Activated naive CD8-positive, alpha-beta T cell treated with anti-CD3 and anti-CD28 coated beads, Interleukin-2, amount 50 U/mL, for 24 hours (primary cell): Measurements from ENCODE around the gene KRT74.

Experiments
- ATAC-seq: fragments of 150-1000 bp; cut with Tn5 transposase; one replicate; pipeline ENCODE4 v1.10.0; 2021
- DNase-seq: peaks from one replicate; pipeline ENCODE4 v3.0.0; 2021
- H3K27ac Mint-ChIP-seq: one replicate; pipeline ENCODE4 v1.8.0; 2021; ENCODE audit warnings: mild to moderate bottlenecking, mixed read lengths
- H3K27me3 Mint-ChIP-seq: one replicate; pipeline ENCODE4 v1.8.0; 2021; ENCODE audit warnings: mixed read lengths
- H3K36me3 Mint-ChIP-seq: one replicate; pipeline ENCODE4 v1.8.0; 2021; ENCODE audit warnings: low read depth, mixed read lengths
- H3K4me1 Mint-ChIP-seq: one replicate; pipeline ENCODE4 v1.8.0; 2021; ENCODE audit warnings: mixed read lengths
- H3K4me3 Mint-ChIP-seq: one replicate; pipeline ENCODE4 v1.8.0; 2021; ENCODE audit warnings: mild to moderate bottlenecking, moderate library complexity, mixed read lengths
- H3K9me3 Mint-ChIP-seq: one replicate; pipeline ENCODE4 v1.8.0; 2021; ENCODE audit warnings: mixed read lengths

KRT74 gene

GRCh38 chr12:52542785-52543318, 30.8 kb downstream of the KRT74 start:
- Mint-ChIP-seq H3K27ac (peak overlapping the region; percentile 10), H3K9me3 (no peaks in the 10 kb centered on the region), H3K36me3 (no peaks in the 10 kb centered on the region), H3K27me3 (no peaks in the 10 kb centered on the region), H3K4me1 (peaks cover 6% of the 10 kb centered on the region), H3K4me3 (no peak overlapping the region)
- ATAC-seq (no peak), DNase-seq (no peak)

GRCh38 chr12:52542157-52542556, 31.5 kb downstream of the KRT74 start:
- no peaks in the 10 kb centered on the region for H3K36me3 Mint-ChIP-seq
- H3K27me3 Mint-ChIP-seq, result no peaks in the 10 kb centered on the region
- no peak for ATAC-seq
- peaks cover 6% of the 10 kb centered on the region for H3K4me1 Mint-ChIP-seq
- no peaks in the 10 kb centered on the region for H3K9me3 Mint-ChIP-seq
- no peak overlapping the region for H3K4me3 Mint-ChIP-seq
- no peak overlapping the region for H3K27ac Mint-ChIP-seq
- no peak for DNase-seq

GRCh38 chr12:52541709-52542108, 31.9 kb downstream of the KRT74 start:
- no peak for DNase-seq
- Mint-ChIP-seq H3K36me3 (no peaks in the 10 kb centered on the region), H3K27ac (no peak overlapping the region), H3K4me1 (peaks cover 6% of the 10 kb centered on the region), H3K4me3 (no peak overlapping the region), H3K9me3 (no peaks in the 10 kb centered on the region), H3K27me3 (no peaks in the 10 kb centered on the region)
- ATAC-seq, result no peak

DNA sequence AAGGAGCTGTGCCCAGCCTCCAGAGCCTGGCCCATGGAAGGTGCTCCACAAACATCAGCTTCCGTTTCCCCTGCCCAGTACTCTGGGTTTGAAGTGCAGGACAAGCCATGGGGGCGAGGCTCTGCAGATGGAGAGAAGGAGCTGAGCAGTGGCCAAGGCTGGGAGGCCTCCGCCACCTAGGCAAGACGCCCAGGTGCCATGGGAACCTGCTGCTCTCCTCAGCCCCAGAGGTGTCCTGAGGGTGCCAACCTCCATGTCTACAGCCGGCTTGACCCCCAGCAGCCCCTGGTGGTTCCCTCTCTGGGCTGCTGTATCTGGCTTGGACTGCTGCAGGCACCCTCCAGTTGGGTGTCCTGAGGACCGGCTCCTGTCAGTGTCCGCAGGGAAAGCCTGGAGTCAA, 33.1 kb downstream of the KRT74 start:
- no peaks in the 10 kb centered on the region for H3K9me3 Mint-ChIP-seq
- H3K4me1 Mint-ChIP-seq, result peaks cover 6% of the 10 kb centered on the region
- no peak for DNase-seq
- H3K36me3 Mint-ChIP-seq, result no peaks in the 10 kb centered on the region
- no peak for ATAC-seq
- no peaks in the 10 kb centered on the region for H3K27me3 Mint-ChIP-seq
- H3K27ac Mint-ChIP-seq, result no peak overlapping the region
- no peak overlapping the region for H3K4me3 Mint-ChIP-seq

GRCh38 chr12:52539821-52540173, 33.8 kb downstream of the KRT74 start:
- H3K9me3 Mint-ChIP-seq, result no peaks in the 10 kb centered on the region
- ATAC-seq, result no peak
- no peak for DNase-seq
- no peak overlapping the region for H3K27ac Mint-ChIP-seq
- H3K27me3 Mint-ChIP-seq, result no peaks in the 10 kb centered on the region
- no peaks in the 10 kb centered on the region for H3K36me3 Mint-ChIP-seq
- H3K4me1 Mint-ChIP-seq, result peaks cover 6% of the 10 kb centered on the region
- no peak overlapping the region for H3K4me3 Mint-ChIP-seq

DNA sequence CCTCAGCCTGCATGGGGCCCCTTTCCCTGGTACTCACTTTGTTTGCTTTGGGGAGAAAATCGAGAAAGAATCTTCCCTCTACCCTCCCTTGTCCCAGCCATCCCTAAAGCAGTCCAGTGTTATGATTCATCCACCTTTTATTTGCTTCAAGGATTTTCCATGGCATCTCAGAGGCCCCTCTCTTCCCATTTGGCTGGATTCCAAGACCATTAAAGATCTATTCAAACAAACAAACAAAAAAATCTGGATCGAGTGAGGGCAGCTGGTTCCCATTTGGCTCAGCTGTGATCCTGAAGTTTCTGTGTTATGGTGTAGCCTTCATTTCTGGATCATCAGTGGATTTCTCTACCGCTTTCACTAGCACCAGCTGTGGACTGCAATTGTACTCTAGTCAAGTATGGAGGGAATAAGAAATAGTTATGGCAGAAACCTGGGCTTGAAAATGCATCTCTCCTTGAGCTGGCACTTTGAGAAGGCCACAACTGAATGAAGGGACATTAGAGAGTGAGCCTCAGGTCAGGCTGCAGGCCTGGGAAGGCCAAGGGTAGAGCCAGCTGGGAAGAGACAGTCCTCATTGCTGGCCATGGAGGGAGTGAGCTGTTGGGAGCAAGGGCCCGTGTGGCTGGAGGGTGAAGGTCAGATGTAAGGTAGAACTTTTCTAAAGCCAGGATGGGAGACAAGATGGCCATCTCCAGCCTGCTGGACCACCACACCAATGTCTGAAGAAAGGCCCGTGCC, 34.4 kb downstream of the KRT74 start:
- ATAC-seq (no peak), DNase-seq (no peak)
- Mint-ChIP-seq H3K36me3 (no peaks in the 10 kb centered on the region), H3K27me3 (no peaks in the 10 kb centered on the region), H3K4me1 (peaks cover 6% of the 10 kb centered on the region), H3K9me3 (no peaks in the 10 kb centered on the region), H3K4me3 (no peak overlapping the region), H3K27ac (no peak overlapping the region)

- no peaks in the 10 kb centered on the region for H3K4me1 Mint-ChIP-seq
- DNase-seq (no peak), ATAC-seq (no peak)
- H3K36me3 Mint-ChIP-seq, result no peaks in the 10 kb centered on the region
- H3K27ac Mint-ChIP-seq, result no peak overlapping the region
- no peak overlapping the region for H3K4me3 Mint-ChIP-seq
- no peaks in the 10 kb centered on the region for H3K27me3 Mint-ChIP-seq
- no peaks in the 10 kb centered on the region for H3K9me3 Mint-ChIP-seq
These were observed 36.5 kb downstream of the KRT74 start for GRCh38 chr12:52537101-52537500.

GRCh38 chr12:52535574-52535973, 38.1 kb downstream of the KRT74 start:
- DNase-seq (no peak), ATAC-seq (no peak)
- H3K4me3 Mint-ChIP-seq, result no peak overlapping the region
- H3K9me3 Mint-ChIP-seq, result no peaks in the 10 kb centered on the region
- no peak overlapping the region for H3K27ac Mint-ChIP-seq
- no peaks in the 10 kb centered on the region for H3K4me1 Mint-ChIP-seq
- no peaks in the 10 kb centered on the region for H3K36me3 Mint-ChIP-seq
- H3K27me3 Mint-ChIP-seq, result no peaks in the 10 kb centered on the region

DNA sequence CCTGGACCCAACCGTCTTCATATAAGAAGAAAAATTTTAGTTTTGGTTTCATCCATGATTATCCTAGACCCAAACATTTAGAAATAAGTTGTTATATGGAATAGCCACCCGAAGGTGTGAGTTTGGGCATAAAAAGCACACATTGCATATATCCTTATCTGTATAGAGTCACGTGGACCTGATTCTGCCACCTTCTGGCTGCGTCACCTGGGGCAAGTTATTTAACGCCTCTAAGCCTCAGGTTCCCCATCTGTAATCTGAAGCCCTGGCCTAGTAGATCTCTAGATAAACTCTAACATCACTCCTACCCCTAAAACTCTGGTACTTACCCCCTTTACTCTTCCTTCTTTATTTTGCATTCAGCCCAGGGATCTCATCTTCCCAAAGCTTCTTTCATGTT, 39.2 kb downstream of the KRT74 start:
- no peak for ATAC-seq
- no peaks in the 10 kb centered on the region for H3K27me3 Mint-ChIP-seq
- H3K27ac Mint-ChIP-seq, result no peak overlapping the region
- H3K4me3 Mint-ChIP-seq, result no peak overlapping the region
- H3K4me1 Mint-ChIP-seq, result no peaks in the 10 kb centered on the region
- DNase-seq, result no peak
- H3K36me3 Mint-ChIP-seq, result no peaks in the 10 kb centered on the region
- no peaks in the 10 kb centered on the region for H3K9me3 Mint-ChIP-seq

- no peaks in the 10 kb centered on the region for H3K36me3 Mint-ChIP-seq
- no peaks in the 10 kb centered on the region for H3K9me3 Mint-ChIP-seq
- H3K4me3 Mint-ChIP-seq, result no peak overlapping the region
- no peak overlapping the region for H3K27ac Mint-ChIP-seq
- H3K27me3 Mint-ChIP-seq, result no peaks in the 10 kb centered on the region
- no peak for ATAC-seq
- DNase-seq, result no peak
- H3K4me1 Mint-ChIP-seq, result no peaks in the 10 kb centered on the region
These were observed 39.8 kb downstream of the KRT74 start for GRCh38 chr12:52533686-52534470.

DNA sequence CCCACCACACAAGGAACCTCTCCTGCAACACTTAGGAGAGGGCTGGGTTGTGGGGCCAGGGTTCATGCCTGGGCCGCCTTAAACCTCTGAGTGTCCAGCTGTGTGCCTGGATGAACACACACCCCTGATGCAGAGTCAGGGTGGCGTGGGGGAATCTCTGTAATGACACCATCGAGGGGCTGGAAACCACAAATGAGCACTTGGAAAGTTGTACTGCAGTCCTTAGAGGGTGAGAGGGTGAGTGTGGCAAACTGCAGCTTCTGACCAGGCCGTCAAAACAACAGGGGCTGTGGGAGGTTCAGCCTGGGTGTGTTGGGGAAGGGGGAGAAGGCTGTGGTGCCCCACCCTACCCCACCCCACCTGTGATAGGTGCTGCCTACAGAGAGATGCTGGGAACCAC, 41.0 kb downstream of the KRT74 start:
- no peaks in the 10 kb centered on the region for H3K36me3 Mint-ChIP-seq
- H3K4me1 Mint-ChIP-seq, result no peaks in the 10 kb centered on the region
- H3K27ac Mint-ChIP-seq, result no peak overlapping the region
- no peaks in the 10 kb centered on the region for H3K9me3 Mint-ChIP-seq
- H3K4me3 Mint-ChIP-seq, result no peak overlapping the region
- DNase-seq, result no peak
- no peak for ATAC-seq
- no peaks in the 10 kb centered on the region for H3K27me3 Mint-ChIP-seq

DNA sequence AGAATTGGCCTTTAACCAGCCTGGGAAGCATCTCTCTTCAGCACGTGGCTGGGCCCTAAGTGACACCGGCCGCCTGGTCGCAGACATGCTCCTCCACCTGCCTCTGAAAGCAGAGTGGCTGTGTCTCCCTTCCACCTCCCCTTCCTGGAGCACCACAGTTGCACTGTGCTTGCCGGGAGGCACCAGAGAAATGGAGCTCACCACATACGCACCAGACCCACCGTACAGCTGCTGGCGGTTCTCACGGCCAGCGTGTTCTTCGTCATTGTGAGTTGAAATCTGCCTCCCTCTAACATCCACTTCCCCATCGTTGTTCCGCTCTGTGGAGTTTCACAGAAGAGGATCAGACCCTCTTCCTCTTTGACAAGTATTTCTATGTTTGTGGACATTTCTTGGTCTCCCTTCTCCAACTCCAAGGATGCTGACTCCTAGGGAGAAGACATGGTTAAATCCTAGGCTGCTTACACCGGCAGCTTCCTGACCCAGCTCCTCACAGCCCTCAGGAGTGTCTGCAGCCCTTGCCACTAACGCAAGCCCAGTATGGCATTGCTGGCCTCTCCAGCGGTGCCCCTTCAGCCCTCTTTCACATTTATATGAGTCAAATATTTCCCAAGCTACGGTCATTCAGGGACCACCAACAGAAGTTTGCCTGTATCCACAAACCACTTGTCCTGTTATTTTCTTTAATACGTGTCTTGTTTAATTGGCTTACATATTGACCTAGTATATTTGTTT, 41.9 kb downstream of the KRT74 start:
- Mint-ChIP-seq H3K27me3 (no peaks in the 10 kb centered on the region), H3K4me3 (no peak overlapping the region), H3K4me1 (no peaks in the 10 kb centered on the region), H3K9me3 (no peaks in the 10 kb centered on the region), H3K27ac (no peak overlapping the region), H3K36me3 (no peaks in the 10 kb centered on the region)
- no peak for DNase-seq
- no peak for ATAC-seq

DNA sequence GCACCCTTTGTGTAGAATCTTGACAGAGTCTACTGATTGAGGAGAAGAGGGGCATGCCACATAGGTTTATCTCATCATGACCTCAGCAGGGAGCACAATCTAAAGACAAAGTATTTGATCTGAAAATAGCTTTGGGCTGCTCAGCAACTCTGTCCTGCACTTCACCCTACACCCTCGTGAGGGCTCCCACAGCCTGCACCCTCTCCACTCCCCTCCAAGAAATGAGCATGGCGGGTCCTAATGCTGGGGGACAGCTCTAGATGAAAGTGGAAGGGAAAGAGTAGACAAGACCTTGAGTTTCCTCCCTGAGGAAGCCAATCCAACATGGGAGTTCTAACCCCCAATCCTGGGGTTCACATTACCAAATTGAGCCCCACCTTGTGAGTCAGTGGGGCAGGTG, 42.7 kb downstream of the KRT74 start:
- Mint-ChIP-seq H3K27me3 (no peaks in the 10 kb centered on the region), H3K36me3 (no peaks in the 10 kb centered on the region), H3K27ac (no peak overlapping the region), H3K4me1 (no peaks in the 10 kb centered on the region), H3K4me3 (no peak overlapping the region), H3K9me3 (no peaks in the 10 kb centered on the region)
- DNase-seq, result no peak
- ATAC-seq, result no peak

DNA sequence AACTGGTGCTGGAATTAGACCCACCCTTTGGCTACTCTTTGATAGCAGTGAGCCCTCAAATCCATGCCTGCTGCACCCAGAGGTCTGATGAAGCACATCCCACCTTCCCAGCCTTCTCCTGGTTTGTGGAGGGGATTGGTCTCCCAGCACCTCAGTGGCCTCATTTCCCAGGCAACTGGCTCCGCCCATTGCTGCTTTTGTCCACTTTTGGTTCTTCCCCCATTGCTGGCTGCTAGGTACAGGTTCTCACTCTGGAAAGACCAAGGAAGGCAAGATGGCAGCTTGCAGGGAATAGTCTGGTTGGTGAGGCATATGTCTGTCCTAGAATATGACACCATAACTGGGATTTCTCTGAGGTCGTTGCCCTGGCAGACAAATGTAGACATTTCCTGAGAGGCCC, 43.3 kb downstream of the KRT74 start:
- Mint-ChIP-seq H3K9me3 (no peaks in the 10 kb centered on the region), H3K4me1 (no peaks in the 10 kb centered on the region), H3K27me3 (no peaks in the 10 kb centered on the region), H3K36me3 (no peaks in the 10 kb centered on the region), H3K27ac (no peak overlapping the region), H3K4me3 (no peak overlapping the region)
- ATAC-seq (no peak), DNase-seq (no peak)

DNA sequence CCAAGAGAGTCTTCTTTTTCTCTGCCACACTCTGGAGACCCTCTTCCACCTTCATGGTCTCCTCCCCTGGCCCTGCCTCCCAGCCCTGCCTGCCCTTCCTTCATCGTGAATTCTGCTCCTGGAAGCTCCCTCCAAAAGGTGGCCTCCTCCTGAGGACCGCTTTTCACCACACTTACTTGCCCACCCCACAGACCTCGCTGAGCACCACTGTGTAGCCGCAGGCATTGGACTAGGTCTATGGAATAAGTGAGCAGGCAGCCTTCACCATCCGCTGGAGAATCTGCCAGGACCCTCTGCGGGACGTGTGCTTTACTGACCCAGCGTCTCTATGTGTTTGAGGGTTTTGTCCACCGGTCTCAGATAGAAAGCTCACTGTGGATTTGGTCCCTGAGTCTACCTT, 43.8 kb downstream of the KRT74 start:
- H3K27me3 Mint-ChIP-seq, result no peaks in the 10 kb centered on the region
- DNase-seq (no peak), ATAC-seq (no peak)
- no peak overlapping the region for H3K27ac Mint-ChIP-seq
- H3K36me3 Mint-ChIP-seq, result no peaks in the 10 kb centered on the region
- H3K9me3 Mint-ChIP-seq, result no peaks in the 10 kb centered on the region
- H3K4me3 Mint-ChIP-seq, result no peak overlapping the region
- no peaks in the 10 kb centered on the region for H3K4me1 Mint-ChIP-seq
